8988T (cell line): Measurements from ENCODE around the gene ENSA.
A peak's percentile ranks its signal among the peaks of the same experiment; 100 is the strongest.
"Not testable (repeated sequence)": the region's sequence is repeated elsewhere in the genome, so short reads cannot be mapped to it uniquely, and the experiment has no call there.

ENCODE experiments used
- DNase-seq: peaks from one replicate; pipeline ENCODE4 v3.0.0; 2011

ENSA gene

DNA sequence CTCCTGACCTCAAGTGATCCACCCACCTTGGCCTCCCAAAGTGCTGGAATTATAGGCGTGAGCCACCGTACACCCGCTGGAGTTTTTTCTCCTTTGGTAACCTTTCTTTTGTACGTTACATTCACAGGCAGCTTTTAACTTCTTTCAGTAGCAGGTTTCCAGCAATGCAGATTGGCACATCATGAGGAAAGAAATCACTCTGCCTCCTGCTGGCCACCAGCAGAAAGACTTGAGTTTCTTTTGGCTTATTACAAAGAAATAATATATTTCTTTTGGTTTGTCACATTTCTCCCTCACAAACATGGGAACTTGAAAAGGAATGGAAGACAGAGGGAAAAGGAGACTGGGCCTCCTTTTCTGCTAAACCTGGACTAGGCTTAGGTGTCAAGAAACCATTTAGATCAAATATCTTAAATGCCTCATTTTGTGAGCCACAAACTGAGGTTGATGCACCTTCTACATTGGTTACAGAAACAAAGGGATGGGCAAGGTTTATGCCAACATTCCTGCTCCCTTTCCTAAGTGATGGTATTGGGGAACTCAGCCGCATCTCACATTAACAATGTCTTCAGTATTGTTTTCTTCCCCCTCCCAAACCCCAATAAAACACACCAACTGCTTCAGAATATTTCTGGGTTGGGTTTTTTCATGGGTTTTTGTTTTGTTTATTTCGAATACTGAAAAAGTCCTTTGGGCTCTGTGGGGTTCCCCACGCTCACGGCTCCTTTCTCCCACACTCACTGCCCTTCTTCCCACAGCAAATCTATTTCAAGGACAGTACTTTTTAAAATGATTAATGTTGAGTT, 7.7 kb downstream of the ENSA start:
- DNase-seq = no peak

DNA sequence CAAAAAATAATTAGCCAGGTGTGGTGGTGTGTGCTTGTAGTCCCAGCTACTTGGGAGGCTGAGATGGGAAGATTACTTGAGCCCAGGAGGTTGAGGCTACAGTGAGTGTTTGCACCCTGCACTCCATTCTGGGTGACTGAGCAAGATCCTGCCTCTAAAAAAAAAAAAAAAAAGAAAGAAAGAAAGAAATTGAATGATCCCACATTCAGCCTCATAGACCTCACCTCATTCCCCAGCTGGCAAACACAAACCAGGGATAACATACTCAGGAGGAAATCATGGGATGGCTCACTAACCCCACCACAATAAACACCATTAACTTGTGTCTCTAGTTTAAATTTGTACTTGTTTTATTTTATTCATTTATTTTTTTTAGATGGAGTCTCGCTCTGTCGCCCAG, 8.5 kb downstream of the ENSA start:
- no peak for DNase-seq

DNA sequence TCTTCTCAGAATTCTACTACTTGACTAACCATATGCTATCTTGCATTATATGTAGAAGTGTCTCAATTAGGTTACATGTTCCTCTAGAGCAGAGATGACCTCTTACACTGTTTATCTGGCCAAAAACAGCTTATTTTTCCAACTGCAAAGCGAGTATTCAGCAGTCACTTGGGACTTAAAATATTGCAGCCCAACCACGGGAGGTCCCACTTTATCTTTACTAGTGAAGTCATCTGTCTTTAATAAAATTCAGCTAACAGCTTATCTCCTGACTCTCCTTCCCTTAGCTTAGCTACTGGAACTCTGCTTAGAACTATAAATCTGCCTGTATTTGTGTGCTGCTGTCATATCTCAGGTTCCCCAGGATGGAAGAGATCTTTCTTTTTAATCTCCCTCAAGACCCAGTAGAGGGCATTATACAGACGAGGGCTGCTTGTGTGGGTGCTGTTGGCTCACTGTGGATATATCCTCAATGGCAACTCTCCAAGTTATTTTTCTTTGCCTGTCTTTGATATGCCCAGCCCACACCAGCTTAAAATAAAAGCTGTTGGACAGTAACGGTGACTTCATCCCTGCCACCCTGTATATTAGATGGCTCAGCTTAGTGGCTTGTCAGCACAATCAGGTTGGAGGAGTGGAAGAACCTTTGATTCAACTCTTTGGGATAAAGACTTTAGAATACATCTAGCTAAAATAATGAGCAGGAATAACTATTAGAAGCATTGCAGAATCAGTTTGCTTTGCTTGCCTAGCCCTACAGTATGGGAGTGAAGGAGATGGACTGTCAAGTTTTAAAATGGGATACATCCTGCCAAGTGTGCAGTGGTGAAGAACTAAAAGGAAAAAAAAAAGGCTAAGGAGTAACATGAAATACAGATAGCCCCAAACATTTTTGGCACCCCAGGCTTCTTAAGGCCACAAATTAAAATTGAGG, 9.6 kb downstream of the ENSA start:
- DNase-seq = peak; percentile 26

DNA sequence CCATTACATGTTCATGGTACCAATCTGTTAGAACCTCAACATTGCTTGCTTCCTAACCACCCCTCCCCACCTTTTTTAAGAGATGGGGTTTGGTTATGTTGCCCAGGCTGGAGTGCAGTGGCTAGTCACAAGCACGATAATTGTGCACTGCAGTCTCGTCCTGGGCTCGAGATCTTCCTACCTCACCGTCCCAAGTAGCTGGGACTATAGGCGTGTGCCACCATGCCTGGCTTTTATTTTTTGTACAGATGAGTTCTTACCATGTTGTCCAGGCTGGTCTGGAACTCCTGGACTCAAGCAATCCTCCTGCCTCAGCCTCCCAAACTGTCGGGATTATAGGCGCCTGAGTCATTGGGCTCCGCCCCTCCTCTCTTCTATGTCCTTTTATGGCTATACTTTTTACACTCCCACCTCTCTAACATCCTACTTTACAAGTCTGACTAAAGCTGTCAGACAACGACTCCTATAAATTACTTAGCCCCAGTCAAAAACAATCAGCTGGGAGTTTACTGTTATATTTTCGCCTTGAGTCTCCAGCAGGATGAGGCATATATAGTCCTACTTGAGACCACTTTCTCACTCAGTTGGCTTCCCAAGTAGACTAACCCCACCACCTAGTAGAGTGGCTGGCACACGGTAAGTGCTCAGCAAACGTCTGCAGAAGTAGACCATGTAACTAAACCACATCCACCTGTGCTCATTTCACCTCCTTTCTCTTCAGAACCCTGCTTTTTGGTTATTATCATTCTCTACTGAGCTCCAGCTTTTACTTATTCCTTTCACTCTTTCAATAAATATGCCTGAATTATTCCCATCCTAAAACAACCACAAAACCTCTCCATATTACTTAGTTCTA, 13.8 kb downstream of the ENSA start:
- no peak for DNase-seq

DNA sequence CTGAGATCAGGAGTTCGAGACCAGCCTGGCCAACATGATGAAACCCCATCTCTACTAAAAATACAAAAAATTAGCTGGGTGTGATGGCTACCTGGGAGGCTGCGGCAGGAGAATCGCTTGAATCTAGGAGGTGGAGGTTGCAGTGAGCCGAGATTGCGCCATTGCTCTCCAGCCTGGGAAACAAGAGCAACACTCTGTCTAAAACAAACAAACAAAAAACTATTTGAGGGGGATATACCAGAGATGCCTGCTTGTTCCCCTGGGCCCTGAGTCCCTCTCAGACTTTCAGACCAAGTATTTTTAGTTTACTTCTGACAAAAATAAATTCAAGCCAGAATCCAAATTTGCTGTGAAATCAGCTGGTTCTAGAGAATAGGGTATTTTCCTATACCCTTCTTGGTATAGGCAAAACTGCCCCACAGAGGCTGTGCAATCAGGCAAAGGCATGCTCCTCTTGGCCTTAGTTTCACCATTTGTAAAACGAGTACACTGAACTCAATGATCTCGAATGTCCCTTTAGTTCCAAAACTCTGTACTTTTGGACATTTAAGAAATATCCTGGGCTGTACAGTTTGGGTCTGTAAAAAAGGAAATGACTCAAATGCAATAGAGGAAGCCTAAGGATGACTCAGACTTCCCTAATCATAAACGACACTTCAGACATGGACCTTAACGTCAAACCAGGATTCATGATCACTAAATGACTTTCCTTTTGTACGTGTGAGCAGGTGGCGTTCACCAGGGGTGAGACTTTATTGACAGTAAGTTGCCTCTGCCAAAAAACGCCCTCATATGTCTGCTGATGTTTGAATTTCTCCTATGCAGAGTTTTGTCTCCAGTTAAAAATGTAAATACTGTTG, 16.1 kb downstream of the ENSA start:
- peak; percentile 15 for DNase-seq

DNA sequence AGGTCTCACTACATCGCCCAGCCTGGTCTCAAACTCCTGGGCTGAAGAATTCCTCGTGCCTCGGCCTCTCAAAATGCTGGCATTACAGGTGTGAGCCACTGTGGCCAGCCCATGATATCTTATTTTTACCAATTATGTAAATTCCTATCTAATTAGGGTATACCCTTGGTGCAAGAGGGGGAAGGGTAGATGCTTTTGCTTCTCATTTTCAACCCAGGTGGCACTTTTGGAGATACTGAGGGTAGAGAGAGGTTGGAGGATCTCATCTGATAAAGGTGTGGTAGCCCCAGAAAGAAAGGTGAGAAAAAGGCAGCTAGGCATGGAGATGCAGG, 17.4 kb downstream of the ENSA start:
- DNase-seq = no peak

DNA sequence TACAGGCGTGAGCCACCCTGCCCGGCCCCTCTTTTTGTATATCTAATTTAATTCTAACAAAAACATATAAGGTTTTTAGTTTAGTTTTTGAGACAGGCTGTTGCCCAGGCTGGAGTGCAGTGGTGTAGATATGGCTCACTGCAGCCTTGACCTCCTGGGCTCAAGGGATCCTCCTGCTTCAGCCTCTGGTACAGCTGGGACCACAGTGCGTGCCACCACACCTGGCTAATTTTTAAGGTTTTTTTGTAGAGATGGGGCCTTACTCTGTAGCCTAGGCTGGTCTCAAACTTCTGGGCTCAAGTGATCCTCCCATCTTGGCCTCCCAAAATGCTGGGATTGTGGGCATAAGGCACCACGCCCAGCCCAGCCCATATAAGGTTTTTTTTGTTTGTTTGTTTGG, 18.8 kb downstream of the ENSA start:
- no peak for DNase-seq

DNA sequence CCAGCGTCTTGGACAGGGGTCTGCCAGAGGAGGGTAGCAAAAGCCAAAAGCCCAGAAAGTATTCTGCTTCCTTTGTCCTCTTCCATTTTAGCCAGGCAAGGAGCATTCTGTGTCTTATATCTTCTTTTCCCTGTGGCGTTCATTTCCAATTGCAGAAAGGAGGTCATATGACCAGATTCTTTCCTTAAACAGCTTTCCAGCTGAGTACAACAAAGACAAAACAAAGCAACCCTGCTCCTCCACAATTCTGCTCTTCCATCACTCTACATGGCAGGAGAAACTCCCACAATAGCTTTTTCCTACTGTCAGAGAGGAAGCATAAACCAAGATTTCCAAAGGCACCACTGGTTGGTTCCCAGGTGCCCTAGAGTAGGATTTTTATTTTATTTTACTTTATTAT, 19.7 kb downstream of the ENSA start:
- no peak for DNase-seq

DNA sequence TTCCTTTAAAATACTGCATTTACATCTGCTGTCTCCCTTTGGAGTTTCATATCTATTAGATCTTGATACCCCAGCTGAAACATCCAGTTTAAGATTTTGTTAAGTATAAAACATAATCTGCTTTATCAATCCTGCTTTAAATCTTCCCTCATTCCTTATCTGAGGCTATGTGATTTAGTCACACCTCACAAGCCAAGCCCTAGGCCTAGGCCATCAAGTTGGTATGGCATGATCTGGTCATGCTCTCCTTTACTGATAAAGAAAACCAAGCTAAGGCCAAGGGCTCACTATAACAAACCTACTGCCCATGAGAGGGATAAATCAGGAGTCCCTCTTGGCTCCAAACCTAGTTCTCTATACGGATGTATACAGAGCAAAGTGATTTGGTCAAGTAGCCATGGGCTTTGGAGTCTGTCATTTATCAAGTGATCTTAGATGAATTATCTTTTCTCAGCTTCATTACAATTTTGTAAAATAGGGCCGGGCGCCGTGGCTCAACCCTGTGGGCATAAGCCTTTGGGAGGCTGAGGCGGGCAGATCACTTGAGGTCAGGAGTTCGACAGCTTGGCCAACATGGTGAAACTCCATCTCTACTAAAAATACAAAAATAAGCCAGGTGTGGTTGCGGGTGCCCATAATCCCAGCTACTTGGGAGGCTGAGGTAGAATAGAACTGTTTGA, 22.8 kb downstream of the ENSA start:
- no peak for DNase-seq

DNA sequence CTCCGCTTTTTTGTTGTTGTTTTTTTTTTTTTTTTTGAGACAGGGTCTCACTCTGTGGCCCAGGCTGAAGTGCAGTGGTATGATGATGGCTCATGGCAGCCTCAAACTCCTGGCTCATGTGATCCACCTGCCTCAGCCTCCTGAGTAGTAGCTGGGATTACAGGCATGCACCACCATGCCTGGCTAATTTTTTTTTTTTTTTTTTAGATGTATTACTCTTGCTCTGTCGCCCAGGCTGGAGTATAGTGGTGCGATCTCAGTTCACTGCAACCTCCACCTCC, 24.0 kb downstream of the ENSA start:
- not testable (repeated sequence) for DNase-seq

DNA sequence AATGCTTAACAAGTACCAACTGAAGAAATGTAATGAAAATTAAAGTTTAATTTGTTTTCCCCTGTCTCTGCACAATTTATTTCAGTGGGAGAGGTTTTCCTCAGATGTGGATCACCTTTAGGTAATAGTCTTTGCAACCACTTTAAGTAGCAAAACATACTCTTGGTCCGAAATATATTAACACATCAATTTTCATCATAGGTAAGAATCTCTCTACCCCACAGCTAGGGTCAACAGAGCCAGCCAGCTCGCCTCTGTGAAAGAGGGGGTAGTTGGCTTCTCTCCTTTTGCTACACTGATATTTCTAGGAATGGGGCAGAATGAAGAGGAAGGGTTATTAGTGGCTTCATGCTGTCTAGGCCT, 25.2 kb downstream of the ENSA start:
- no peak for DNase-seq

DNA sequence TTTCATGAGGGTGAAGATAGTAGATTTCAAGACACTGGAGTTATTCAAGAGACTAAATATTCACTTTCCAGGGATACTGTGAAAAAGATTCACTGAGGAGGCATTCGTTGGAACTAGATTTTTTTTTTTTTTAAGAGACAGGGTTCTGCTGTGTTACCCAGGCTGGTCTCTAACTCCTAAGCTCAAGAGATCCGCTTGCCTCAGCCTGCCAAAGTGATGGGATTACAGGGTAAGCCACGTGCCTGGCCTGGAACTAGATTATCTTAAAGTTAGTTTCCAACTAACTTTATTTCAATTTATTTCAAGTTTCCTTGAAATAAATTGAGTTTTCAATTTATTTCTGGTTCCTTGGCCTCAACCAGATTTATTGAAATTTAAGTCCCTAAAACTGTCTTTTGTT, 25.7 kb downstream of the ENSA start:
- DNase-seq = no peak

DNA sequence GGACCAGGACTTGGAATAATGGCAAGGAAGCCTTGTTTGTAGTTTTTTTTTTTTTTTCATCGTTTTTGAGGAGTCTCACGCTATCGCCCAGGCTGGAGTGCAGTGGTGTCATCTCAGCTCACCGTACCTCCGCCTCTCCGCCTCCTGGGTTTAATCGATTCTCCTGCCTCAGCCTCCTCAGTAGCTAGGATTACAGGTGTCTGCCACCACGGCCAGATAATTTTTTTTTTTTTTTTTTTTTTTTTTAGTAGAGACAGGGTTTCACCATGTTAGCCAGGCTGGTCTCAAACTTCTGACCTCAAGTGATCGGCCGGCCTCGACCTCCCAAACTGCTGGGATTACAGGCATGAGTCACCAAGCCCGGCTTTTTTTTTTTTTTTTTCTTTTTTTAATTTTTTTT, 27.0 kb downstream of the ENSA start:
- DNase-seq = not testable (repeated sequence)

DNA sequence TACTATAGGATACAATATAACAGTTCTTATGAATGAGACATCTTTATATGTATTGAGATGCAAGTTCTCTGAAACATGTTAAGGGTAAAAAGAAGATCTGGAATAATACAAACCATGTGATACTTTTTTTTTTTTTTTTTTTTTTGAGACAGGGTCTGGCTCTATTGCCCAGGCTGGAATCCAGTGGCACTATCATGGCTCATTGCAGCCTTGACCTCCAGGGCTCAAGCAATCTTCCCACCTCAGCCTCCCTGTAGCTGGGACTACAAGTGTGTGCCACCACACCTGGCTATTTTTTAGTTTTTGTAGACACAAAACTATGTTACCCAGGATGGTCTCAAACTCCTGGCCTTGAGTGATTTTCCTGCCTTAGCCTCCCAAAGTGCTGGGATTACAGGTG, 27.9 kb downstream of the ENSA start:
- DNase-seq = no peak

DNA sequence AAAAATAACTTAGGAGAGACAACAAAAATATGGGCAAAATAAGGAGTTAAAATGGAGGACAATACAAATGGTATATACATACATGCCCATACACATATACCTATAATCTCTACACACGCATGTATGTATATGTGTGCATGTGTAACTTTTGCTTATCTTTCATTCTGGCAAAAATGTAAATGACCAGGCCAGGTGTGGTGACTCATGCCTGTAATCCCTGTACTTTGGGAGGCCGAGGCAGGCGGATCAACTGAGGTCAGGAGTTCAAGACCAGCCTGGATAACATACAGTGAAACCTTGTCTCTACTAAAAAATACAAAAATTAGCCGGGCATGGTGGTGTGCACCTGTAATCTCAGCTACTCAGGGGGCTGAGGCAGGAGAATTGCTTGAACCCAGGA, 31.1 kb downstream of the ENSA start:
- not testable (repeated sequence) for DNase-seq

DNA sequence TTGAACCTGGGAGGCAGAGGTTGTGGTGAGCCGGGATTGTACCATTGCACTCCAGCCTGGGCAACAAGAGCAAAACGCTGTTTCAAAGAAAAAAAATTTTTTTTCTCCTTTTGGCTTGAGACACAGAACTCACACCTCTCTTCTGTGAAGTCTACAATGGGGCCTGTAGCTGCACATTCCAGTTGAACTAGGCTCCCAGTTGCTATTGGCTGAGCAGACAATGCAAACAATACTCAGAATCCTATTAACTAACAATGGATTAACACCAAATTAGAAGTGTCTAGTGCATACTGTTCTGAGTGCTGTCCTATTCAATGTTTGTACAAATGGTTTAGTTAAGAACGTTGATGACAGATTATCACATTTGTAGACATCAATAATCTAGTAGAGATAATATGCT, 32.4 kb downstream of the ENSA start:
- DNase-seq = no peak

DNA sequence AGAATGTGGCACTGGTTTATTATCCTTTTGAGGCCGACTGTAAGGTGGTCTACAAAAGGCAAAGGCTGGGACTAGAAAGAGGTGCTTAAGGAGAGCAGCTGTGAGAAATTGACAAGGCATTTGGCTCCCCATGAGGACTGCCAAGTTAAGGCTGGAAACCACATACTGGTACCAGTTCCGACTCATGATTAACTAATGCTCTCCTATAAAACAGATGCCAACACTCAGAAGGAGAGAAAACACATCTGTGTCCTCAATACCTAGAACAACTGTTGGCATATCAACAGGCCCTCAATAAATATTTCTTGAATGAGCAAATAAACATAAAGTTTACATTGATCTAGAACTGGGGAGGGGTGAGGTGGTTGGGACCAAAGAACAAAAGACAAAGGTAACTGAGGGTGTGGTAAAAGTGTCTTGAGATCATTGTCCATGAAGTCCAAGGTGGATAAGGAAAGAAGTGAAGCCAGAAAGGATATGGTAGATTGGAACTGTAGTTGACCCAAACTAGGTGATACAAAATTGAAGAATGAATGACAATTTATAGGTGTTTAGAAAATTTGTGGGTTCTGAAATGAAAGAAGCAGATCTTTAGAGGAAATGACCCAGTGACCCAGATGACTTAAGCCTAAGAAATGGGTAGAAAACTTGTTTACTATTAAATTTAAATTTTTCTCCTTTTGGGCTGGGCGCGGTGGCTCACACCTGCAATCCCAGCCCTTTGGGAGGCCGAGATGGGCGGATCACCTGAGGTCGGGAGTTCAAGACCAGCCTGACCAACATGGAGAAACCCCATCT, 33.1 kb downstream of the ENSA start:
- DNase-seq = no peak

DNA sequence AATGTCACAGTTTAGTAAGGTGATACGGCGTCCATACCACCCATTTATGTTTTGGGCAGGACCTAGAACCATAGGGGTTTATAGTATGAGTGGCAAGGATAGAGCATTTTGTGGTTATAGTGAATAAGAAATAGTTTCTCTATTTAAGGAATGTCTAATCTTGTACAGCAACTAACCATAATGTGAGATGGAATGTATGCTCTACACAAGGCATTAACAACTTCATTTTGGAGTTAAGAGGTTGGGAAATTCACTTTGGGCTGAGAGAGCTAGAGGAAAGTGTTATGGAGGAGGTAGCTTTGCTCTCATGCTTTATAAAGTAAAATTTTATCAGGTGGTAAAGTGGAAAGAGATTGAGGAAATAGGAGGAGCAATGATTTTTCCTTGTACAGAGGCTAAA, 47.0 kb downstream of the ENSA start:
- DNase-seq = no peak

DNA sequence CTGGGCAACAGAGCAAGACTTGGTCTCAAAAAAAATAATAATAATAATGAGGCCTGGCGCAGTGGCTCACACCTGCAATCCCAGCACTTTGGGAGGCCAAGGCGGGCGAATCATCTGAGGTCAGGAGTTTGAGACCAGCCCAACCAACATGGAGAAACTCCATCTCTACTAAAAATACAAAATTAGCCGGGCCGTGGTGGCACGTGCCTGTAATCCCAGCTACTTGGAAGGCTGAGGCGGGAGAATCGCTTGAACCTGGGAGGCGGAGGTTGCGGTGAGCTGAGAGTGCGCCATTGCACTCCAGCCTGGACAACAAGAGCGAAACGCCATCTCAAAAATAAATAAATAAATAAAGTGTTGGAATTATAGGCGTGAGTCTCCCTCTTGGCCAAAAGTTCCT, 47.5 kb downstream of the ENSA start:
- DNase-seq = not testable (repeated sequence)

DNA sequence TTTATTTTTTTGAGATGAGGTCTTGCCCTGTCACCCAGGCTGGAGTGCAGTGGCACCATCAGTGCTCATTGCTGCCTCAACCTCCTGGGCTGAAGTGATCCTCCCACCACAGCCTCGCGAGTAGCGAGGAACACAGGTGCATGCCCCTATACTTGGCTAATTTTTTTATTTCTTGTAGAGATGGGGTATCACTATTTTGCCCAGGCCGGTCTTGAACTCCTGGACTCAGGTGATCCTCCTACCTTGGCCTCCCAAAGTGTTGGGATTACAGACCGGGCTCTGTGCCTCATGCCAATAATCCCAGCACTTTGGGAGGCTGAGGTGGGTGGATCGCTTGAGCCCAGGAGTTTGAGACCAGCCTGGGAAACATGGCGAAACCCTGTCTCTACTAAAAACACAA, 48.0 kb downstream of the ENSA start:
- DNase-seq = not testable (repeated sequence)

DNA sequence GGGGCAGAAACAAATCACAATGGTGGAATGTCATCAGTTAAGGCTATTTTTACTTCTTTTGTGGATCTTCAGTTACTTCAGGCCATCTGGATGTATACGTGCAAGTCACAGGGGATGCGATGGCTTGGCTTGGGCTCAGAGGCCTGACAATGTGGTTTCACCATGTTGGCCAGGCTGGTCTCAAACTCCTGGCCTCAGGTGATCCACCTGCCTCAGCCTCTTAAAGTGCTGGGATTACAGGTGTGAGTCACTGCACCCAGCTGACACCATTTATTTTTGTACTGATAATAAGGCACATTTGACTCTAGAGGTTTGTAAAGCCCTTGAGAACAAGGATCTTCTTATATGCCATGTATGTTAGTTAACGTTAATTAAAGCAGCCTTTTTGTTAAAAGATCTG, 48.4 kb downstream of the ENSA start:
- DNase-seq = not testable (repeated sequence)
